ENCODE data around the gene ABCC4.

DNA sequence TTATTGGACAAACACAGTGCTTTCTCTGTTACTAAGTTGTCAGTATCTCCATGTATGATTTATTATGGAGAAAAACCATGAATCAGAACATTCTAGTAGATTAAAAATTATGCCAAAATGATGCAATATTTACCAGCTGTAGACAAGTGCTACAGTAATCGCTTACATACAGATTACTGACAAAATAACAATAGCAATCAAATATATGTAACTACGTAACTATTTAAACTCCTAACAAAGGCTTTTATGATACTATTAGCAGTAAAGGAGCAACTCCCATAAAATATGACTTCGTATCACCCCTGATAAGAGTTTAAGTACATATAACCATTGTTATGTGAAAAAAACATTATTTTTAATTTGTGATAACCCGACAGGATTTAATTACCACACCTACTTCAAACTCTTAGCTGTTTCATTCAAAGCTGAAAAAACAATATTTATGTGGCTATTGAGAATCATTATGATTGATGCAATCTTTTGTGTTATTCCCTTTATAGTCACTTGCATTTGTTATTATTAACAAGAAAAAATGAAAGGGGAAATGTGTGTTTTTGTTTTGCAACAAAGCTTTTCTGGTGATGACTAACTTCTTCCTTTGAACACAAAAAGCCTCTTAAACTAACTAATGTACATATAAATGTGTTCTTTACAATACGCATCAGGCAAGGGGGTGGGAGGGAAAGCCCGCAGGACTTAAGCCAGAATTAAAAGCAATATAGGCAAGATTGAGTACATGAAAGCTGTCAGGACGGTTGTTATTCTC is 147.4 kb downstream of the ABCC4 start:
- TF ChIP-seq, protein P1, sequence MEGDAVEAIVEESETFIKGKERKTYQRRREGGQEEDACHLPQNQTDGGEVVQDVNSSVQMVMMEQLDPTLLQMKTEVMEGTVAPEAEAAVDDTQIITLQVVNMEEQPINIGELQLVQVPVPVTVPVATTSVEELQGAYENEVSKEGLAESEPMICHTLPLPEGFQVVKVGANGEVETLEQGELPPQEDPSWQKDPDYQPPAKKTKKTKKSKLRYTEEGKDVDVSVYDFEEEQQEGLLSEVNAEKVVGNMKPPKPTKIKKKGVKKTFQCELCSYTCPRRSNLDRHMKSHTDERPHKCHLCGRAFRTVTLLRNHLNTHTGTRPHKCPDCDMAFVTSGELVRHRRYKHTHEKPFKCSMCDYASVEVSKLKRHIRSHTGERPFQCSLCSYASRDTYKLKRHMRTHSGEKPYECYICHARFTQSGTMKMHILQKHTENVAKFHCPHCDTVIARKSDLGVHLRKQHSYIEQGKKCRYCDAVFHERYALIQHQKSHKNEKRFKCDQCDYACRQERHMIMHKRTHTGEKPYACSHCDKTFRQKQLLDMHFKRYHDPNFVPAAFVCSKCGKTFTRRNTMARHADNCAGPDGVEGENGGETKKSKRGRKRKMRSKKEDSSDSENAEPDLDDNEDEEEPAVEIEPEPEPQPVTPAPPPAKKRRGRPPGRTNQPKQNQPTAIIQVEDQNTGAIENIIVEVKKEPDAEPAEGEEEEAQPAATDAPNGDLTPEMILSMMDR (IDR thresholded peaks at IDR 0.05; ENCODE audit: low read depth, low read length), result no peak
- TF ChIP-seq EZH2phosphoT487 (IDR thresholded peaks at IDR 0.05; ENCODE audit: low read depth), result no peak
